Esophagus squamous epithelium (tissue), 5 donors: ENCODE measurements around the gene TACR2. TPM values are rescaled to one million over a fixed set of nuclear protein-coding genes. Genes with fewer than 3 reads are reported as not detected.

ENCODE experiments used
- DNase-seq: peaks from one replicate; lab custom pipeline; 2025; lab: John Stamatoyannopoulos, UW
- H3K27ac ChIP-seq, 4 donors: fragments of 200-600 bp; sonication (generic); one replicate each; pipeline ENCODE4 v1.5.1; 2016 to 2019; ENCODE audit warnings: mild to moderate bottlenecking in 1 of 4
- H3K27me3 ChIP-seq, 4 donors: fragments of 200-600 bp; sonication (generic); 1 replicate in 3 of 4; 2 replicates in 1 of 4; pipeline versions ENCODE4 v1.5.1 to v1.6.0; 2017 to 2021; ENCODE audit warnings: antibody characterized with exemption in 1 of 4
- H3K36me3 ChIP-seq, 3 donors: fragments of 200-600 bp; sonication (generic); one replicate each; pipeline ENCODE4 v1.5.1; 2016 to 2019
- H3K4me1 ChIP-seq, 3 donors: fragments of 200-600 bp; sonication (generic); one replicate each; pipeline ENCODE4 v1.5.1; 2017 to 2019
- H3K4me3 ChIP-seq, 4 donors: fragments of 200-600 bp; sonication (generic); 1 replicate in 3 of 4; 2 replicates in 1 of 4; pipeline ENCODE4 v1.5.1; 2016 to 2019; ENCODE audit warnings: mild to moderate bottlenecking in 2 of 4, moderate library complexity in 1 of 4
- H3K9me3 ChIP-seq, 3 donors: fragments of 200-600 bp; sonication (generic); one replicate each; pipeline ENCODE4 v1.5.1; 2016 to 2019
- POLR2A ChIP-seq, 4 donors: fragments of 450-650 bp; IDR thresholded peaks; one replicate each; pipeline ENCODE4 v1.6.1; 2017; ENCODE audit warnings: antibody characterized with exemption in 4 of 4, mild to moderate bottlenecking in 4 of 4, moderate library complexity in 3 of 4
- WGBS, 2 donors: methylation state at CpG; one replicate each; pipeline ENCODE4 v1.1.5; 2018; 5-methylcytosine and 5-hydroxymethylcytosine counted together
- intact Hi-C: fragments of 100-400 bp; cut with DNase I; formaldehyde crosslinking; loops from one replicate; pipeline ENCODE4 v1.15.0; 2022
- total RNA-seq, 4 donors: library from RNA; depleted of rRNA; stranded (reverse); fragments of >200 nt; gene quantifications; one replicate each; pipeline ENCODE4 v1.1.0, GENCODE V29; 2016
- TF ChIP-seq, protein P1 (sequence below), 6 experiments: fragments of 450-650 bp in 4 of 6; fragments of 200-600 bp in 2 of 6; sonication (generic) in 2 of 6; IDR thresholded peaks; one replicate each; pipeline ENCODE4 v1.5.1; 2016 to 2019; ENCODE audit warnings: antibody characterized with exemption in 6 of 6, mild to moderate bottlenecking in 4 of 6, moderate library complexity in 4 of 6
- donor health status: DM: yes; HTN: yes; CAD: no.

The TACR2 gene
- total RNA-seq, 4 donors from 2014 or later: 0.72 to 24.0 (median 4.4) TPM

DNA sequence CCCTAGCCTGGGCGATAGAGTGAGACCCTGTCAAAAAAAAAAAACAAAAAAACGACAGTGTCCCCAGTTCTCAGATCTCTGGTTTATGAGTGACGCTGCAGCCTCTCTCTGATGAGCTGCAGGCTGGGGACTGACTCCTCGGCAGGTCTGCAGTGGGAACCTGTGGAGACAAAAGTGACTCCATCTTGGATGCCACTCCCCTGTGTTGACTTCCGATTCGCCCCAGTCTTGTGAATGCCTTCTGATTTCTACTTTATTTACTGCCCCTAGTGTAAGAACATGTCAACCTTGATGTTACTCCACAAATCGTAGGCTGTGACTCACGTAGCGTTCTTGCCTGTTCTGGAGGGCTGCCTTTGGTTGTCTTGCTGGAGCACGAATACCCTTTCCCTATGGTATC, 6.2 kb downstream of the TACR2 start:
- DNase-seq: no peak
- H3K9me3 ChIP-seq: no peaks in the 10 kb centered on the region
- TF ChIP-seq, protein P1, sequence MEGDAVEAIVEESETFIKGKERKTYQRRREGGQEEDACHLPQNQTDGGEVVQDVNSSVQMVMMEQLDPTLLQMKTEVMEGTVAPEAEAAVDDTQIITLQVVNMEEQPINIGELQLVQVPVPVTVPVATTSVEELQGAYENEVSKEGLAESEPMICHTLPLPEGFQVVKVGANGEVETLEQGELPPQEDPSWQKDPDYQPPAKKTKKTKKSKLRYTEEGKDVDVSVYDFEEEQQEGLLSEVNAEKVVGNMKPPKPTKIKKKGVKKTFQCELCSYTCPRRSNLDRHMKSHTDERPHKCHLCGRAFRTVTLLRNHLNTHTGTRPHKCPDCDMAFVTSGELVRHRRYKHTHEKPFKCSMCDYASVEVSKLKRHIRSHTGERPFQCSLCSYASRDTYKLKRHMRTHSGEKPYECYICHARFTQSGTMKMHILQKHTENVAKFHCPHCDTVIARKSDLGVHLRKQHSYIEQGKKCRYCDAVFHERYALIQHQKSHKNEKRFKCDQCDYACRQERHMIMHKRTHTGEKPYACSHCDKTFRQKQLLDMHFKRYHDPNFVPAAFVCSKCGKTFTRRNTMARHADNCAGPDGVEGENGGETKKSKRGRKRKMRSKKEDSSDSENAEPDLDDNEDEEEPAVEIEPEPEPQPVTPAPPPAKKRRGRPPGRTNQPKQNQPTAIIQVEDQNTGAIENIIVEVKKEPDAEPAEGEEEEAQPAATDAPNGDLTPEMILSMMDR (IDR thresholded peaks at IDR 0.05): no peak
- no peak for TF ChIP-seq POLR2A (IDR thresholded peaks at IDR 0.05)
- no peaks in the 10 kb centered on the region for H3K27me3 ChIP-seq
- WGBS, 2 donors: 83 to 85% methylated on average over 9 to 10 of the region's 10 CpGs
- no peak overlapping the region for H3K4me3 ChIP-seq
- H3K4me1 ChIP-seq: peaks cover 20 to 70% (median 34%) of the 10 kb centered on the region in 3 donors
- peaks cover 0 to 4% (median 0%) of the 10 kb centered on the region in 3 donors for H3K36me3 ChIP-seq
- H3K27ac ChIP-seq: peak overlapping the region in 3 of 4 donors; percentile 65 to 94 (median 84)
- intact Hi-C loops: loop anchor here (5.0 to 10.0 kb wide), 2 partner anchors 97 to 224 kb away; partner anchors contain the start of gene FAM241B

DNA sequence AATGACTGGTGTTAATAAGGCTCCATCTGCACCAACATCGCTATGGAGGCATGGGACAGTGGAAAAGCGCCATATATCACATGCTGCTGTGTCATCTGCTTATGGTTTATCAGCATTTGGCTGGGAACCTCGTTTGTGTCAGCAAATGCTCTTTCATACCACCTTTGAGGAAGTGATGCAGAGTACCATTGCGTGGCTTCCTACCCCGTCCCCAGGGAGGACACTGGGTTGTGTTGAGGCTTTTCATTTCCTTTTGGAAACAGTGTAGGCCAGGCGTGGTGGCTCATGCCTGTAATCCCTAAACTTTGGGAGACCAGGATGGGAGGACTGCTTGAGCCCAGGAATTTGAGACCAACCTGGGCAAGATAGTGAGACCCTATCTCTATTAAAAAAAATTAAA, 6.8 kb downstream of the TACR2 start:
- WGBS, 2 donors: 69 to 74% methylated on average over 5 to 6 of the region's 6 CpGs
- TF ChIP-seq, protein P1 (IDR thresholded peaks at IDR 0.05): no peak
- no peak for TF ChIP-seq POLR2A (IDR thresholded peaks at IDR 0.05)
- Histone ChIP-seq H3K4me1 (peaks cover 20 to 75% (median 34%) of the 10 kb centered on the region in 3 donors), H3K9me3 (no peaks in the 10 kb centered on the region), H3K4me3 (no peak overlapping the region), H3K27ac (peak overlapping the region in 3 of 4 donors; percentile 65 to 94 (median 70)), H3K27me3 (no peaks in the 10 kb centered on the region), H3K36me3 (peaks cover 0 to 9% (median 0%) of the 10 kb centered on the region in 3 donors)
- intact Hi-C loops: loop anchor here (5.0 to 10.0 kb wide), 2 partner anchors 97 to 225 kb away; partner anchors contain the start of gene FAM241B
- DNase-seq: no peak

DNA sequence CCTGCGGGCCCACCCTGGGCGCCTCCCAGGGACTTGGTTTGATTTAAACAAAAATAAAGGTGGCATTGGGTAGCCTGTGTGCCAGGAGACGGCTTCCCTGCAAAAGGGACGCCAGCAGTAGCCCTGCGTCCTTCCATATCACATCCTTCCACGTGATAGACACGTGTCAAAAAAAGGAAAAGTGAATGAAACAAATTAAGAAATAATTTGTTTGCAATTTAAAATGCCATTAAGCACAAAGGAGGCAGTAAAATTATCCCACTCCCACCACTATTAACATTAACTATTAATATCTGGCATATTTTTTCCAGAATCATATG, 7.6 kb downstream of the TACR2 start:
- intact Hi-C loops: no loop called here
- H3K4me3 ChIP-seq: peak overlapping the region; percentile 16 to 66 (median 45)
- H3K36me3 ChIP-seq: peaks cover 0 to 18% (median 0%) of the 10 kb centered on the region in 3 donors
- no peaks in the 10 kb centered on the region for H3K9me3 ChIP-seq
- 18 to 19% methylated on average over 6 of the region's 7 CpGs for WGBS, 2 donors
- TF ChIP-seq, protein P1 (IDR thresholded peaks at IDR 0.05): peak in 2 of 6 experiments; percentile 26 to 31
- no peak for TF ChIP-seq POLR2A (IDR thresholded peaks at IDR 0.05)
- peaks cover 20 to 80% (median 34%) of the 10 kb centered on the region in 3 donors for H3K4me1 ChIP-seq
- no peak for DNase-seq
- peak overlapping the region; percentile 78 to 94 (median 92) for H3K27ac ChIP-seq
- H3K27me3 ChIP-seq: no peaks in the 10 kb centered on the region

DNA sequence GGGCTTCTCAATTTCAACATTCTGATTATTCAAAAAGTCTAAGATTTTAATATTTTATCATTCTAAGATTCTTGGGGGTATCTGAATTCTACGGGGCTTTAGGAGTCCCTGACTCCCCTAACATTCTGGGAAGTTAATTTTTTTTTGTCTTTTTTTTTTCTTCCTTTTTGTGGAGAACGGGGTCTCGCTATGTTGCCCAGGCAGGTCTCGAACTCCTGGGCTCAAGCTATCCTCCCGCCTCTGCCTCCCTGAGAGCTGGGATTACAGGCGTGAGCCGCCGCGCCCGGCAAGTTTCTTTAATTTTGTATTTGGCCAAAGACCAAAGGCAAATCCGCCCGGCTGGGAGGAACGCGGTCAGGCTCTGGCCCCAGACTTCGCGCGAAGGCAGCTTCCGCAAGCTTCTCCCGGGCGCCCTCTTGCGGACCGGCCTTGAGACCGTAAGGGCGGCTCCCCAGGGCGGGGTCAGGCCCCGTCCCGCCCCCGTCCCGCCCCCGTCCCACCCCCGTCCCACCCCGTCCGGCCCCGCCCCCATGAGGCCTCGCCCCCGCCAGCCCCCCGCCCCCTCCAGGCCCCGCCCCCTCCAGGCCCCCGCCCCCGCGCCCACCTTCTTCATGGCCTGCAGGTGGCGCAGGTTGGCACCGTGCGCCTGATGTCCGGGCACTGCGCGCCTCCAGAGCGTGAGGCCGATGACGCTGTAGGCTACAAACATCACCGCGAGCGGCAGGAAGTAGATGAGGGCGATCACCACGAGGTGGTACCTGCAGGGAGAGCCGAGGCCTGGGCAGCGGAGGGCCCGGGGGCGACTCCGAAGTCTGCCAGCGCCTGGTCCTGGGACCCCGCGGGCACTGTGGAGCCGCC, 8.2 kb downstream of the TACR2 start:
- TF ChIP-seq, protein P1 (IDR thresholded peaks at IDR 0.05): peak; percentile 54 to 84 (median 62)
- peak in 1 of 4 donors; percentile 36 for TF ChIP-seq POLR2A (IDR thresholded peaks at IDR 0.05)
- Histone ChIP-seq H3K36me3 (peaks cover 0 to 24% (median 0%) of the 10 kb centered on the region in 3 donors), H3K4me1 (peaks cover 20 to 82% (median 34%) of the 10 kb centered on the region in 3 donors), H3K4me3 (peak overlapping the region; percentile 16 to 66 (median 45)), H3K27ac (peak overlapping the region; percentile 78 to 94 (median 92)), H3K27me3 (no peaks in the 10 kb centered on the region), H3K9me3 (no peaks in the 10 kb centered on the region)
- 8 to 14% methylated on average over 13 to 14 of the region's 64 CpGs for WGBS, 2 donors
- peak; percentile 73 for DNase-seq
- intact Hi-C loops: no loop called here
